Stimulated activated CD4-positive, alpha-beta T cell treated with anti-CD3 and anti-CD28 coated beads, Interleukin-4, amount 100 ng/mL, for 1 hour (primary cell): ENCODE measurements around the gene CNDP1.
"Not testable (repeated sequence)": the region's sequence is repeated elsewhere in the genome, so short reads cannot be mapped to it uniquely, and the experiment has no call there.

Source experiments
- DNase-seq: peaks from one replicate; pipeline ENCODE4 v3.0.0-alpha.2; 2020

Gene CNDP1

GRCh38 chr18:74534150-74534969 is at the start of gene CNDP1:
Gene CNDP1 (plus strand): TSS chr18:74534500. CDS start chr18:74534668, 168 bp downstream.
- DNase-seq, result no peak

GRCh38 chr18:74486119-74486849 is 48.0 kb upstream of the CNDP1 start:
- DNase-seq, result no peak

GRCh38 chr18:74488354-74488753 is 45.9 kb upstream of the CNDP1 start:
- no peak for DNase-seq

GRCh38 chr18:74488864-74489263 is 45.4 kb upstream of the CNDP1 start:
- DNase-seq, result no peak

- DNase-seq, result no peak
Measured at GRCh38 chr18:74489676-74490075, 44.6 kb upstream of the CNDP1 start.

- no peak for DNase-seq
Measured at GRCh38 chr18:74492259-74492658, 42.0 kb upstream of the CNDP1 start.

- DNase-seq, result peak; percentile 37
Measured at GRCh38 chr18:74493689-74494088, 40.6 kb upstream of the CNDP1 start.

- no peak for DNase-seq
Measured at GRCh38 chr18:74494514-74494913, 39.8 kb upstream of the CNDP1 start.

- peak; percentile 99 for DNase-seq
Measured at GRCh38 chr18:74495581-74496507, 38.5 kb upstream of the CNDP1 start, which contains the start of gene CNDP2. Gene CNDP2 (plus strand): TSS chr18:74496363. CDS start chr18:74499974, 3,611 bp downstream.

- DNase-seq, result peak; percentile 36
Measured at GRCh38 chr18:74496508-74497323, 37.6 kb upstream of the CNDP1 start.

- no peak for DNase-seq
Measured at GRCh38 chr18:74497324-74497676, 37.0 kb upstream of the CNDP1 start.

- DNase-seq, result no peak
Measured at GRCh38 chr18:74497778-74498177, 36.5 kb upstream of the CNDP1 start.

GRCh38 chr18:74498712-74499627 is 35.3 kb upstream of the CNDP1 start:
- peak; percentile 77 for DNase-seq

- peak; percentile 20 for DNase-seq
Measured at GRCh38 chr18:74499633-74500032, 34.7 kb upstream of the CNDP1 start.

GRCh38 chr18:74500372-74500771 is 33.9 kb upstream of the CNDP1 start:
- no peak for DNase-seq

- DNase-seq, result not testable (repeated sequence)
Measured at GRCh38 chr18:74500774-74501173, 33.5 kb upstream of the CNDP1 start.

- DNase-seq, result no peak
Measured at GRCh38 chr18:74501386-74501785, 32.9 kb upstream of the CNDP1 start.

GRCh38 chr18:74503137-74503536 is 31.2 kb upstream of the CNDP1 start:
- DNase-seq, result no peak

- DNase-seq, result no peak
Measured at GRCh38 chr18:74505776-74506175, 28.5 kb upstream of the CNDP1 start.

- no peak for DNase-seq
Measured at GRCh38 chr18:74506448-74507084, 27.7 kb upstream of the CNDP1 start.
